ENCODE results near the gene PTS. TPM values are rescaled to one million over a fixed set of nuclear protein-coding genes. Genes with fewer than 3 reads are reported as not detected.

Gene PTS
- total RNA-seq, 1 donor from 2014 or later, result 49.6 TPM

DNA sequence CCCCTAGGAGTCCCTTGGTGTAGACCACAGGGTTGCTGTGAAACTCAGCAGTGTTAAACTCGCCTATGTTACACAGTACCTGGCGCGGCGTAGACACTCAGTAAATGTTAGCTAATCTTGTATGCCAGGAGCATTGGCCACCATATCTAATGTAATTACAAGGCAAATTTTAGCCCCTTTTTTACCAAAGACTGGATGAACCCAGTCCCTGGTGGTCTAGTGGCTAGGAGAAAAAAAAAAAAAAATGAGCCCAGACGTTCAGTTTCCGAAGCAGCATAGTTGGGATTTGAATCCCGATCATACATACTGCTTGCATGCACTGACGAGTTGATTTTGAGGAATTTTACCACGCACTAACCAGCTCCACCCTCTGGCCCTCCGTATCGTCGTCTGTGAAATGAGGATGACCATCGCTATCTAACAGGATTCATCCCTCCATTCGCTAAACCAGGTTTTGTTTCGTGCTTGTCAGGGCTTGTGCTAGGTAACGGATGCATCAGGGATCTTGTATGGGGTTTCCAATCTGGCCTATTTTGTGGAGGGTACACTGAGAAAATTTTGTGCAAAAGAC is 688 bp downstream of the PTS start:
- Mint-ChIP-seq H3K4me3 (ENCODE audit: low read depth) (peak overlapping the region; percentile 91), H3K36me3 (ENCODE audit: insufficient read depth) (peaks cover 3% of the 10 kb centered on the region), H3K4me1 (ENCODE audit: low read depth) (peaks cover 7% of the 10 kb centered on the region), H3K27ac (peak overlapping the region; percentile 89), H3K9me3 (ENCODE audit: low read depth) (no peaks in the 10 kb centered on the region), H3K27me3 (peaks cover 3% of the 10 kb centered on the region)
- no peak for DNase-seq (ENCODE audit: low spot score, unreplicated experiment)
- TF ChIP-seq, protein P1, sequence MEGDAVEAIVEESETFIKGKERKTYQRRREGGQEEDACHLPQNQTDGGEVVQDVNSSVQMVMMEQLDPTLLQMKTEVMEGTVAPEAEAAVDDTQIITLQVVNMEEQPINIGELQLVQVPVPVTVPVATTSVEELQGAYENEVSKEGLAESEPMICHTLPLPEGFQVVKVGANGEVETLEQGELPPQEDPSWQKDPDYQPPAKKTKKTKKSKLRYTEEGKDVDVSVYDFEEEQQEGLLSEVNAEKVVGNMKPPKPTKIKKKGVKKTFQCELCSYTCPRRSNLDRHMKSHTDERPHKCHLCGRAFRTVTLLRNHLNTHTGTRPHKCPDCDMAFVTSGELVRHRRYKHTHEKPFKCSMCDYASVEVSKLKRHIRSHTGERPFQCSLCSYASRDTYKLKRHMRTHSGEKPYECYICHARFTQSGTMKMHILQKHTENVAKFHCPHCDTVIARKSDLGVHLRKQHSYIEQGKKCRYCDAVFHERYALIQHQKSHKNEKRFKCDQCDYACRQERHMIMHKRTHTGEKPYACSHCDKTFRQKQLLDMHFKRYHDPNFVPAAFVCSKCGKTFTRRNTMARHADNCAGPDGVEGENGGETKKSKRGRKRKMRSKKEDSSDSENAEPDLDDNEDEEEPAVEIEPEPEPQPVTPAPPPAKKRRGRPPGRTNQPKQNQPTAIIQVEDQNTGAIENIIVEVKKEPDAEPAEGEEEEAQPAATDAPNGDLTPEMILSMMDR (IDR thresholded peaks at IDR 0.05; ENCODE audit: unreplicated experiment), result no peak

GRCh38 chr11:112227471-112227870 is 1.2 kb downstream of the PTS start:
- H3K4me3 Mint-ChIP-seq (ENCODE audit: low read depth), result peak overlapping the region; percentile 91
- H3K36me3 Mint-ChIP-seq (ENCODE audit: insufficient read depth), result peaks cover 3% of the 10 kb centered on the region
- peaks cover 7% of the 10 kb centered on the region for H3K4me1 Mint-ChIP-seq (ENCODE audit: low read depth)
- peaks cover 3% of the 10 kb centered on the region for H3K27me3 Mint-ChIP-seq
- H3K27ac Mint-ChIP-seq, result peak overlapping the region; percentile 89
- no peaks in the 10 kb centered on the region for H3K9me3 Mint-ChIP-seq (ENCODE audit: low read depth)
- no peak for DNase-seq (ENCODE audit: low spot score, unreplicated experiment)
- TF ChIP-seq, protein P1 (IDR thresholded peaks at IDR 0.05; ENCODE audit: unreplicated experiment), result no peak

- peaks cover 3% of the 10 kb centered on the region for H3K27me3 Mint-ChIP-seq
- H3K4me1 Mint-ChIP-seq (ENCODE audit: low read depth), result peaks cover 7% of the 10 kb centered on the region
- no peak for DNase-seq (ENCODE audit: low spot score, unreplicated experiment)
- no peak overlapping the region for H3K4me3 Mint-ChIP-seq (ENCODE audit: low read depth)
- TF ChIP-seq, protein P1 (IDR thresholded peaks at IDR 0.05; ENCODE audit: unreplicated experiment), result no peak
- no peak overlapping the region for H3K27ac Mint-ChIP-seq
- no peaks in the 10 kb centered on the region for H3K9me3 Mint-ChIP-seq (ENCODE audit: low read depth)
- peaks cover 3% of the 10 kb centered on the region for H3K36me3 Mint-ChIP-seq (ENCODE audit: insufficient read depth)
Measured at GRCh38 chr11:112228706-112229105, 2.5 kb downstream of the PTS start.

DNA sequence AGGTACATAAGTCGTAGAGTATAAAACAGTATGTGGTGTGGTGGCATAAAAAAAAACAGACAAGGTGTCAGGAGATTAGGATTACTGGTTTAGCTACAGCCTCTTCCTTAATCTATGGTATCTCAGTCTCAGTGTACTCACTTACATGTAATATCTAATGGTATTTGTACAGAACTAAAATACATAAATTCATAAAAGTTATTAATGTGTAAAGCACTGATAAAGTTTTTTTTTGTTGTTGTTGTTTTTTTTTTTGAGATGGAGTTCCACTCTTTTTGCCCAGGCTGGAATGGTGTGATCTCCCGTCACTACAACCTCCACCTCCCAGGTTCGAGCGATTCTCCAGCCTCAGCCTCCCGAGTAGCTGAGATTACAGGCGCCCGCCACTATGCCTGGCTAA is 2.9 kb downstream of the PTS start:
- Mint-ChIP-seq H3K27ac (no peak overlapping the region), H3K36me3 (ENCODE audit: insufficient read depth) (peaks cover 3% of the 10 kb centered on the region), H3K27me3 (no peaks in the 10 kb centered on the region), H3K9me3 (ENCODE audit: low read depth) (no peaks in the 10 kb centered on the region), H3K4me3 (ENCODE audit: low read depth) (no peak overlapping the region), H3K4me1 (ENCODE audit: low read depth) (peaks cover 7% of the 10 kb centered on the region)
- DNase-seq (ENCODE audit: low spot score, unreplicated experiment), result no peak
- TF ChIP-seq, protein P1 (IDR thresholded peaks at IDR 0.05; ENCODE audit: unreplicated experiment), result no peak

DNA sequence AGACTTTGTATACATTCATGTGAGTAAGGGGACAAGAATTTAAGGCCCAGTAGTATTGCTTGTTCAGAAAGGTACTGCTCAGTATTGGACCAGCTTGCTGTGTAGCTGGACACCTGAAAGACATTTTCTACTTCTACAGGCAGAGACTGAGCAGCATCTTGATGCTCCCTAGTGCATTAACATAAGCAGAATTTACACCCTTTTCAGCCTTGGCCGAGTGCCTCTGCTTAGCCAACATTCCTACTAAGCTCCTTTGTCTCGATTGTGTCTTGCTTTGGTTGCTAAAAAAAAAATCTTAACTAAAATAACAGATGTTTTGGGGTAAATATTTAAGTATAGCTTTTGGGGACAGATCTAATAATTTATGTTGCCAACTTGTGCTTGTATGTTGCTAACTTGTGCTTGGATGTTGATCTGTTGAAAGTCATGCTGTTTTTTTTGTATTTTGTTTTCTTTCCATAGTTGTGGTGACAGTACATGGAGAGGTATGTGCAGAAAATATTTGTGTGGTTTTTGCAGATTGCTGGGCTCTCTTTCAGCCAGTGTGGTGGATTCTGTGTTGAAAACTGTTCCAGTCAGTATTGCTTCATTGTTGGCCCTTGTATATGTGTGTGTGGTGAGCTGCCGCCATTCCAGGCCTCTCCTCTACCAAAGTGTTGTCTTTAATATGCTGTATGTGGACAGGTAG is 3.7 kb downstream of the PTS start:
- DNase-seq (ENCODE audit: low spot score, unreplicated experiment), result no peak
- peaks cover 7% of the 10 kb centered on the region for H3K4me1 Mint-ChIP-seq (ENCODE audit: low read depth)
- H3K4me3 Mint-ChIP-seq (ENCODE audit: low read depth), result no peak overlapping the region
- no peak overlapping the region for H3K27ac Mint-ChIP-seq
- no peaks in the 10 kb centered on the region for H3K27me3 Mint-ChIP-seq
- H3K9me3 Mint-ChIP-seq (ENCODE audit: low read depth), result no peaks in the 10 kb centered on the region
- peaks cover 3% of the 10 kb centered on the region for H3K36me3 Mint-ChIP-seq (ENCODE audit: insufficient read depth)
- TF ChIP-seq, protein P1 (IDR thresholded peaks at IDR 0.05; ENCODE audit: unreplicated experiment), result no peak

Measured in progenitor cell of endocrine pancreas (in vitro differentiated cells).